H1 (cell line): Measurements from ENCODE around the gene RNF130.

ENCODE experiments used
- ATF3 ChIP-seq: IDR thresholded peaks from 2 replicates; pipeline ENCODE4 v1.6.1; 2011; ENCODE audit warnings: low read depth, mild to moderate bottlenecking, low read length; ENCODE audit not compliant: insufficient read depth
- CTCF ChIP-seq, 3 experiments: IDR thresholded peaks; 1 replicate in 2 of 3; 2 replicates in 1 of 3; pipeline versions ENCODE4 v1.5.1 to v1.6.1; 2011; ENCODE audit warnings: low read length in 3 of 3, mild to moderate bottlenecking in 3 of 3, inconsistent platforms in 2 of 3, low read depth in 1 of 3, moderate library complexity in 1 of 3; ENCODE audit not compliant: insufficient read depth in 1 of 3; ENCODE audit errors: control extremely low read depth in 1 of 3
- EP300 ChIP-seq, 2 experiments: IDR thresholded peaks; 1 replicate in 1 of 2; 2 replicates in 1 of 2; pipeline ENCODE4 v1.6.1; 2011 to 2012; ENCODE audit warnings: low read depth in 2 of 2, low read length in 2 of 2, mild to moderate bottlenecking in 2 of 2, borderline replicate concordance in 1 of 2, inconsistent platforms in 1 of 2, moderate library complexity in 1 of 2
- EZH2 ChIP-seq: fragments of 200-600 bp; sonication (generic); IDR thresholded peaks from 2 replicates; pipeline ENCODE4 v1.7.1; 2012; ENCODE audit warnings: low read depth, mild to moderate bottlenecking, moderate library complexity, low read length, inconsistent platforms; ENCODE audit not compliant: severe bottlenecking
- KDM5A ChIP-seq: fragments of 200-600 bp; IDR thresholded peaks from 2 replicates; pipeline ENCODE4 v1.7.1; 2012; ENCODE audit warnings: mild to moderate bottlenecking, low read length, inconsistent platforms, mixed read lengths
- POLR2A ChIP-seq, 2 experiments: IDR thresholded peaks; 1 replicate in 1 of 2; 2 replicates in 1 of 2; pipeline ENCODE4 v1.6.1; 2011; ENCODE audit warnings: low read depth in 2 of 2, low read length in 2 of 2, mild to moderate bottlenecking in 2 of 2; ENCODE audit errors: control extremely low read depth in 1 of 2
- POLR2AphosphoS5 ChIP-seq: IDR thresholded peaks from 2 replicates; pipeline ENCODE4 v1.6.1; 2011; ENCODE audit warnings: low read depth, low read length
- TAF1 ChIP-seq: IDR thresholded peaks from 2 replicates; pipeline ENCODE4 v1.6.1; 2011; ENCODE audit warnings: mild to moderate bottlenecking, low read depth, low read length
- ZNF274 ChIP-seq: IDR thresholded peaks from 2 replicates; pipeline ENCODE4 v1.7.0; 2012; ENCODE audit warnings: low read length, borderline replicate concordance; ENCODE audit errors: extremely low read depth

GRCh38 chr5:179963375-179963774, 108.2 kb downstream of the RNF130 start:
- TF ChIP-seq ATF3 (no peak), CTCF (IDR thresholded peaks at IDR 0.05; ENCODE audit: control extremely low read depth in 1 of 3, insufficient read depth in 1 of 3, low read depth in 1 of 3, low read length in 3 of 3) (no peak), POLR2A (IDR thresholded peaks at IDR 0.05; ENCODE audit: control extremely low read depth in 1 of 2, low read depth in 2 of 2, low read length in 2 of 2) (no peak), TAF1 (no peak), ZNF274 (no peak), POLR2AphosphoS5 (no peak), EZH2 (no peak), KDM5A (no peak), EP300 (IDR thresholded peaks at IDR 0.05; ENCODE audit: borderline replicate concordance in 1 of 2, low read depth in 2 of 2, low read length in 2 of 2) (no peak)
